Osteoblast (primary cell): Measurements from ENCODE around the gene TMEM101. TPM values are rescaled to one million over a fixed set of nuclear protein-coding genes. Genes with fewer than 3 reads are reported as not detected.
A peak's percentile ranks its signal among the peaks of the same experiment; 100 is the strongest.

ENCODE experiments used
- DNase-seq: peaks from one replicate; pipeline ENCODE4 v3.0.0; 2011; ENCODE audit warnings: low spot score, mixed read lengths; ENCODE audit not compliant: insufficient read length; ENCODE audit errors: missing footprints
- H2AFZ ChIP-seq: 2 replicates; pipeline ENCODE4 v1.6.0; 2011; ENCODE audit warnings: mild to moderate bottlenecking, low read length
- H3K27ac ChIP-seq: 2 replicates; pipeline ENCODE4 v1.5.1; 2011; ENCODE audit warnings: mild to moderate bottlenecking, low read depth, low read length, moderate library complexity
- H3K27me3 ChIP-seq: 2 replicates; pipeline ENCODE4 v1.6.0; 2012; ENCODE audit warnings: mild to moderate bottlenecking, control low read depth, inconsistent platforms, low read length, moderate library complexity; ENCODE audit not compliant: insufficient read depth
- H3K36me3 ChIP-seq: 2 replicates; pipeline ENCODE4 v1.5.1; 2011; ENCODE audit warnings: mild to moderate bottlenecking, low read length, control low read depth, moderate library complexity; ENCODE audit not compliant: insufficient read depth
- H3K4me1 ChIP-seq: 2 replicates; pipeline ENCODE4 v1.5.1; 2011; ENCODE audit warnings: mild to moderate bottlenecking, low read length, control low read depth, moderate library complexity; ENCODE audit not compliant: insufficient read depth
- H3K4me2 ChIP-seq: 2 replicates; pipeline ENCODE4 v1.6.0; 2011; ENCODE audit warnings: mild to moderate bottlenecking, low read length; ENCODE audit not compliant: insufficient read depth
- H3K4me3 ChIP-seq: fragments of 200-600 bp; sonication (generic); 3 replicates; pipeline ENCODE4 v1.5.1; 2012; ENCODE audit warnings: mild to moderate bottlenecking, low read length, inconsistent platforms; ENCODE audit not compliant: insufficient read depth
- H3K79me2 ChIP-seq: 2 replicates; pipeline ENCODE4 v1.6.0; 2012; ENCODE audit warnings: mild to moderate bottlenecking, low read length, control low read depth, inconsistent platforms; ENCODE audit not compliant: insufficient read depth
- H3K9me3 ChIP-seq: 2 replicates; pipeline ENCODE4 v1.5.1; 2011; ENCODE audit warnings: low read depth, low read length, control low read depth
- H4K20me1 ChIP-seq: 2 replicates; pipeline ENCODE4 v1.6.0; 2012; ENCODE audit warnings: mild to moderate bottlenecking, low read length, control low read depth; ENCODE audit not compliant: insufficient read depth
- CTCF ChIP-seq: IDR thresholded peaks from 2 replicates; pipeline ENCODE4 v1.5.1; 2011; ENCODE audit warnings: mild to moderate bottlenecking, low read depth, low read length, moderate library complexity; ENCODE audit errors: extremely low read depth
- total RNA-seq: library from RNA; depleted of rRNA; stranded (reverse); fragments of >200 nt; gene quantifications from 2 replicates; pipeline ENCODE4 v1.2.3, GENCODE V29; 2012

The TMEM101 gene
- total RNA-seq, 1 donor, result 47.8 TPM

GRCh38 chr17:44005527-44006271, 9.1 kb downstream of the TMEM101 start:
- peaks cover 14% of the 10 kb centered on the region for H3K27me3 ChIP-seq
- peak; percentile 91 for DNase-seq
- H3K4me2 ChIP-seq, result peak overlapping the region; percentile 97
- no peaks in the 10 kb centered on the region for H4K20me1 ChIP-seq
- H3K36me3 ChIP-seq, result peaks cover 6% of the 10 kb centered on the region
- no peak for TF ChIP-seq CTCF
- H3K9me3 ChIP-seq, result no peaks in the 10 kb centered on the region
- H2AFZ ChIP-seq, result peak overlapping the region; percentile 76
- H3K27ac ChIP-seq, result no peak overlapping the region
- H3K4me1 ChIP-seq, result peaks cover 40% of the 10 kb centered on the region
- no peaks in the 10 kb centered on the region for H3K79me2 ChIP-seq
- peak overlapping the region; percentile 77 for H3K4me3 ChIP-seq

GRCh38 chr17:44004761-44005526, 9.8 kb downstream of the TMEM101 start:
- Histone ChIP-seq H3K36me3 (peaks cover 6% of the 10 kb centered on the region), H3K27ac (no peak overlapping the region), H2AFZ (peak overlapping the region; percentile 47), H3K4me1 (peaks cover 40% of the 10 kb centered on the region), H3K4me2 (peak overlapping the region; percentile 97), H3K79me2 (no peaks in the 10 kb centered on the region), H3K4me3 (peak overlapping the region; percentile 58), H3K27me3 (peaks cover 14% of the 10 kb centered on the region), H4K20me1 (no peaks in the 10 kb centered on the region), H3K9me3 (no peaks in the 10 kb centered on the region)
- peak; percentile 65 for DNase-seq
- no peak for TF ChIP-seq CTCF

DNA sequence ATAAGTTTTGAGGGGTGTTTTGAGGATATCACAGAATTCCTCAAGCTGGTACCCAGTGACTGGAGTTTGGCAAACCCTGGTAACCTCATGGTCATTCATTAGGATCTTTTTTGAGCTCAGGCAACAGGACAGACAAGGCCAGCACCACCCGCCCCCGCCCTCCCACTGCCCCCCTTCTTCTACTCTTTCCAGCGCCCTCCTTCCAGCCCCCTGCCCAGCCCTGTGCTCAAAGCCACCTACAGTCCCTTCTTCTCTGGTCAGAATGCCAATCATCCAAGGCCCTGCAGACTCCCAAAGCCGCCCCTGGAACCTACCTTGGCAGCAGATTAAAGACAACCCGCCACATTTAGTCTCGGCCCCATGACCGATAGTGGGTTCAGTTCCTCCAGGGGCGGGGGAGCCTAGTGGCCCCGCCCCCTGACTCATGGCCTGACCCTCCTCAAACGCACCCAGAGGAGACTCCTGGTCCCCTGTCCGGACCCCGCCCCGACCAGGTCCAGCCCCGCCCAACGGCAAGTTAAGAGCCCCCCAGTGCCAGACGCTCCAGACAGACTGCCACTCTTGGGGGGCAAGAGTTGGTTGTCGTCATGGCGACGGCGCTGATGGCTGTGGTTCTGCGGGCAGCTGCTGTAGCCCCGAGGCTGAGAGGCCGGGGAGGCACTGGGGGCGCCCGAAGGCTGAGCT, 10.5 kb downstream of the TMEM101 start, which contains the start of gene NAGS:
Gene NAGS (plus strand): TSS at position 546 of the 684 bp plus-strand sequence. CDS start 42 bp downstream, at position 588.
- H4K20me1 ChIP-seq, result no peaks in the 10 kb centered on the region
- H2AFZ ChIP-seq, result peak within 1 kb of the TSS; percentile 47
- peaks cover 40% of the 10 kb centered on the region for H3K4me1 ChIP-seq
- H3K4me3 ChIP-seq, result peak within 1 kb of the TSS; percentile 58
- TF ChIP-seq CTCF, result no peak
- DNase-seq, result peak; percentile 78
- H3K9me3 ChIP-seq, result no peaks in the 10 kb centered on the region
- H3K27me3 ChIP-seq, result peaks cover 14% of the 10 kb centered on the region
- no peaks in the 10 kb centered on the region for H3K79me2 ChIP-seq
- H3K36me3 ChIP-seq, result peaks cover 2% of the 10 kb centered on the region
- no peak within 1 kb of the TSS for H3K27ac ChIP-seq
- H3K4me2 ChIP-seq, result peak within 1 kb of the TSS; percentile 97
